Measurements from ENCODE around the gene DMPK.

DNA sequence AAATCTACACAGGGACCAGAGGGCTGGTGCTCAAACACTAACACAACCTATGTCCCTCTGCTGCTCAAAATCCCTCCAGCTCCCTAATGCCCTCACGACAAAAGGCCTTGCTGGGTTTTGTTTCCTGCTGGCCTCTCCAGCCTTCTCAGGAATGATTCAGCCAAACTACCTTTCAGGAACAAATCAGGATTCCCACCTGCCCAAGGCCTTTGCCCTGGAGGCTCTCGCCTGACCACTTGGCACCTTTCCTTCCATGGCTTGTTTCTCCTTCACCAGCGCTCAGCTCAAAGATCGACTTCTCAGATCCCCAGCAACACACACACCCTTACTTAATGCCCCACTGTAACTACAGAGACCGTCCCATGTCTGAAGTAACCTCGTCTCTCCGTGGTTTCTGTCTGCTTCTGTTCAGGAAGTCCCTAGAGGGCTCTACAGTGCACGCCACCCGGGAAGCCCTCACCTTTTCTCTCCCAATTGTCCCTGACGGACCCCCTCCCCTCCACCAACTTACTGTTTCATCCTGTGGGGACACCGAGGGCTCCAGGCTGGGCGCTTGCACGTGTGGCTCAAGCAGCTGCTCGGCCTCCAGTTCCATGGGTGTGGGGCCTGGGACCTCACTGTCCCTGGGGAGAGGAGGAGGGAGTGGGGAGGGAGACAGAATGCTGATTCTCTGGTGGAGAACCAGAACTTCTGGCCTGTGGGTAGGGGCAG is 10.0 kb downstream of the DMPK start:
- no peak for TF ChIP-seq SIN3A (IDR thresholded peaks at IDR 0.05; ENCODE audit: borderline replicate concordance, low read depth, low read length)
- TF ChIP-seq POLR2AphosphoS5 (IDR thresholded peaks at IDR 0.05; ENCODE audit: low read depth, low read length) = no peak; the same call in 1 of the 2 replicates
